Activated CD8-positive, alpha-beta T cell treated with anti-CD3 and anti-CD28 coated beads for 36 hours (primary cell): ENCODE measurements around the gene NUP210L. TPM values are rescaled to one million over a fixed set of nuclear protein-coding genes. Genes with fewer than 3 reads are reported as not detected.

Experiments
- ATAC-seq: fragments of 200-7000 bp; cut with Tn5 transposase; one replicate; pipeline ENCODE4 v1.10.0; 2021; ENCODE audit warnings: mild to moderate bottlenecking, moderate library complexity
- CTCF ChIA-PET: fragments of 350-600 bp; sonication (Branson Sonifier 250); formaldehyde crosslinking; loops from one replicate; lab custom pipeline; 2021; ENCODE audit warnings: antibody characterized with exemption; lab: Charles Lee
- POLR2A ChIA-PET: fragments of 350-600 bp; sonication (Branson Sonifier 250); formaldehyde crosslinking; loops from one replicate; lab custom pipeline; 2021; ENCODE audit warnings: antibody characterized with exemption; lab: Charles Lee
- DNase-seq: peaks from one replicate; pipeline ENCODE4 v3.0.0-alpha.2; 2020
- H3K27ac Mint-ChIP-seq: one replicate; pipeline ENCODE4 v1.8.0; 2021; ENCODE audit warnings: mild to moderate bottlenecking, mixed read lengths
- H3K27me3 Mint-ChIP-seq: one replicate; pipeline ENCODE4 v1.8.0; 2021; ENCODE audit warnings: mixed read lengths
- H3K36me3 Mint-ChIP-seq: one replicate; pipeline ENCODE4 v1.8.0; 2021; ENCODE audit warnings: low read depth, mixed read lengths
- H3K4me1 Mint-ChIP-seq: one replicate; pipeline ENCODE4 v1.8.0; 2021; ENCODE audit warnings: low read depth, mixed read lengths
- H3K4me3 Mint-ChIP-seq: one replicate; pipeline ENCODE4 v1.8.0; 2021; ENCODE audit warnings: mild to moderate bottlenecking, moderate library complexity, mixed read lengths
- H3K9me3 Mint-ChIP-seq: one replicate; pipeline ENCODE4 v1.8.0; 2021; ENCODE audit warnings: mixed read lengths
- intact Hi-C: fragments of 100-400 bp; cut with micrococcal nuclease; formaldehyde crosslinking; loops from one replicate; pipeline ENCODE4 v1.10.0; 2022
- total RNA-seq, 2 experiments: library from RNA; stranded (reverse); gene quantifications; one replicate each; pipeline ENCODE4 v1.2.3, GENCODE V29; 2021
- TF ChIP-seq, protein P1 (sequence below): fragments of 200-600 bp; IDR thresholded peaks from one replicate; pipeline ENCODE4 v1.8.0; 2022; ENCODE audit warnings: antibody characterized with exemption, mild to moderate bottlenecking

Gene NUP210L
- total RNA-seq, 2 experiments from 2014 or later: 0.07 TPM; not detected in 1

DNA sequence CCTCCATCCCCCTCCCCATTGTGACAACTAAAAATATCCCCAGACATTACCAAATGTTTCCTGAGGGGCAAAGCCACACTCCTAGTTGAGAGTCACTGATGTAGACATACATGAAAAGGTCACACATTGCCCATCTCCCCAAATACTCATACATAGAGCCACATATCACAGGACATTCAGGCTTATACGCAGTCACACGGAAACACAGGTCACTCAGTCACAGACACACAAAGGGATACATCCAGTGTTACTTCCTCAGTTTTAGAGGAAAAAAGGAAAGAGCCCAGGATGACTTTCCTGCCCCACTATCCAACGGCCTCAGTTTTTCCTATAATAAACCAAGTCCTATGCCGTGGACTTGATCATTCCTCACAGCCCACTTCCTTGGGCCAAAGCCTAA lies 193.5 kb downstream of the NUP210L start:
- DNase-seq: no peak
- ChIA-PET POLR2A (interaction anchor here (0.6 to 1.2 kb wide), 2 partner anchors 16 to 163 kb away, joined by 3 to 4 read pairs; no protein-coding TSS in a partner anchor), CTCF (interaction anchor here (6.7 kb wide), 1 partner anchor 15 kb away, joined by 37 read pairs; the partner anchor contains the start of gene DENND4B)
- H3K9me3 Mint-ChIP-seq: no peaks in the 10 kb centered on the region
- TF ChIP-seq, protein P1, sequence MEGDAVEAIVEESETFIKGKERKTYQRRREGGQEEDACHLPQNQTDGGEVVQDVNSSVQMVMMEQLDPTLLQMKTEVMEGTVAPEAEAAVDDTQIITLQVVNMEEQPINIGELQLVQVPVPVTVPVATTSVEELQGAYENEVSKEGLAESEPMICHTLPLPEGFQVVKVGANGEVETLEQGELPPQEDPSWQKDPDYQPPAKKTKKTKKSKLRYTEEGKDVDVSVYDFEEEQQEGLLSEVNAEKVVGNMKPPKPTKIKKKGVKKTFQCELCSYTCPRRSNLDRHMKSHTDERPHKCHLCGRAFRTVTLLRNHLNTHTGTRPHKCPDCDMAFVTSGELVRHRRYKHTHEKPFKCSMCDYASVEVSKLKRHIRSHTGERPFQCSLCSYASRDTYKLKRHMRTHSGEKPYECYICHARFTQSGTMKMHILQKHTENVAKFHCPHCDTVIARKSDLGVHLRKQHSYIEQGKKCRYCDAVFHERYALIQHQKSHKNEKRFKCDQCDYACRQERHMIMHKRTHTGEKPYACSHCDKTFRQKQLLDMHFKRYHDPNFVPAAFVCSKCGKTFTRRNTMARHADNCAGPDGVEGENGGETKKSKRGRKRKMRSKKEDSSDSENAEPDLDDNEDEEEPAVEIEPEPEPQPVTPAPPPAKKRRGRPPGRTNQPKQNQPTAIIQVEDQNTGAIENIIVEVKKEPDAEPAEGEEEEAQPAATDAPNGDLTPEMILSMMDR: no peak
- peak overlapping the region; percentile 78 for H3K4me3 Mint-ChIP-seq
- H3K4me1 Mint-ChIP-seq: peaks cover 45% of the 10 kb centered on the region
- H3K27me3 Mint-ChIP-seq: no peaks in the 10 kb centered on the region
- ATAC-seq: no peak
- peak overlapping the region; percentile 47 for H3K27ac Mint-ChIP-seq
- peaks cover 20% of the 10 kb centered on the region for H3K36me3 Mint-ChIP-seq
- intact Hi-C loops: no loop called here

DNA sequence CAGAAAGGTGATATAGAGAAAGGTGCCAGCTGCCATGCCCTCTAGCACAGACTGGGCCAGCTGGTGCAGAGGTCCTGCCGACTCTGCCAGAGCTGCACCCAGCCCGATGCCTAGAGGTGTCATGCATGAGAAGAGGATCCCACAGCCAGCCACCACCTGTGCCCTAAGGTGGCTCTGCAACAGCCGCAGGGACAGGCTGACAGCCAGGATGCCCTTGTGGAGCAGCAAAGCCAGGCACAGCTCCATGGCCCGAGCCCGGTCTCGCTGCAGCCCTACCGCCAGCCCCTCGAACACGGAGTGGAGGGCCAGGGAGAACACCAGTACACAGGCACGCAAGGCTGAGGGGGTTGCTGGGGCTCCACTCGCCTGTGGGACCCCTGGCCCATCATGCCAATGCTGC lies 194.7 kb downstream of the NUP210L start:
- Mint-ChIP-seq H3K4me1 (peaks cover 45% of the 10 kb centered on the region), H3K9me3 (no peaks in the 10 kb centered on the region), H3K4me3 (no peak overlapping the region), H3K27ac (peak overlapping the region; percentile 54), H3K27me3 (no peaks in the 10 kb centered on the region), H3K36me3 (peaks cover 16% of the 10 kb centered on the region)
- DNase-seq (no peak), ATAC-seq (no peak)
- ChIA-PET CTCF (no interaction called here), POLR2A (interaction anchor here (5.6 kb wide), 1 partner anchor 17 kb away, joined by 34 read pairs; the partner anchor contains the start of gene JTB)
- intact Hi-C loops: no loop called here
- TF ChIP-seq, protein P1: no peak

DNA sequence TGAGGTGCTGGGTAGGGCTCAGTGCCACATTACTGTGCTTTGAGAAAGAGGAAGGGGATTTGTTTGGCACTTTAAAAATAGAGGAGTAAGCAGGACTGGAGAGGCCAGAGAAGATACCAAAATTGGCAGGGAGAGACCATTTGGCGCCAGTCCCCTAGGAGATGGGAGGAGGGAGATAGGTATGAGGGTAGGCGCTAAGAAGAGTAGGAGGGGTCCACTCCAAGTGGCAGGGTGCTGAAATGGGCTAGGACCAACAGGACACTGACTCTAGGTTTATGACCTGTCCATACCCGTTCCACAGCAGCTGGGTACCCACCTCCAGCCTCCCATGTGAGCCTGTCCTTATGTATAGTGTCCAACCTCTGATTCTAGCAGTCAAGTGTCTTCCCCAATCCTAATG lies 195.4 kb downstream of the NUP210L start:
- peak overlapping the region; percentile 98 for H3K27ac Mint-ChIP-seq
- H3K4me3 Mint-ChIP-seq: no peak overlapping the region
- peaks cover 20% of the 10 kb centered on the region for H3K36me3 Mint-ChIP-seq
- intact Hi-C loops: no loop called here
- peaks cover 53% of the 10 kb centered on the region for H3K4me1 Mint-ChIP-seq
- TF ChIP-seq, protein P1: no peak
- DNase-seq: no peak
- H3K9me3 Mint-ChIP-seq: no peaks in the 10 kb centered on the region
- ChIA-PET POLR2A (interaction anchor here (0.9 to 7.3 kb wide), 6 partner anchors 8 to 130 kb away, joined by 3 to 62 read pairs (median 18); partner anchors contain the start of genes CREB3L4, DENND4B and JTB), CTCF (interaction anchor here (1.5 kb wide), 1 partner anchor 13 kb away, joined by 11 read pairs; the partner anchor contains the start of gene DENND4B)
- no peak for ATAC-seq
- no peaks in the 10 kb centered on the region for H3K27me3 Mint-ChIP-seq

DNA sequence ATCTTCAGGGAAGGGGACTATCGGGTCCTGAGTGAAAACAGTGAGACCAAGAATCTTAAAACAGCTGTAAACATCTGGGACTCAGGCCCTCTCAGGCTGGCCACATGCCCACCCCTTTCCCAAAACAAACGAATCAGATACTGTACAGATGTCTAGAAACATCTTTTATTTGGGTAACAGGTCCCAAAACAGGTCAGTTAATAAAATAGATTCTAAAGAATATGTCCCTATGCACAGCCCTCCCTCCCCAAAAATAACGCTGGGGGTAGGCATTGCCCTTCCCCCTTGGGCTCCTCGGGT lies 196.0 kb downstream of the NUP210L start:
- H3K27ac Mint-ChIP-seq: peak overlapping the region; percentile 98
- H3K36me3 Mint-ChIP-seq: peaks cover 25% of the 10 kb centered on the region
- H3K27me3 Mint-ChIP-seq: no peaks in the 10 kb centered on the region
- DNase-seq: no peak
- TF ChIP-seq, protein P1: no peak
- POLR2A ChIA-PET: interaction anchor here (0.9 to 7.3 kb wide), 9 partner anchors 8 to 130 kb away, joined by 3 to 62 read pairs (median 4); partner anchors contain the start of genes CREB3L4, DENND4B and JTB
- peak overlapping the region; percentile 97 for H3K4me3 Mint-ChIP-seq
- no peaks in the 10 kb centered on the region for H3K9me3 Mint-ChIP-seq
- intact Hi-C loops: no loop called here
- H3K4me1 Mint-ChIP-seq: peaks cover 58% of the 10 kb centered on the region
- ATAC-seq: no peak
- CTCF ChIA-PET: interaction anchor here (0.9 to 1.5 kb wide), 2 partner anchors 9 to 13 kb away, joined by 3 to 11 read pairs; partner anchors contain the start of genes CREB3L4 and DENND4B
